ENCODE results near the gene CDHR2.
"Not testable (repeated sequence)": the region's sequence is repeated elsewhere in the genome, so short reads cannot be mapped to it uniquely, and the experiment has no call there.

The CDHR2 gene

DNA sequence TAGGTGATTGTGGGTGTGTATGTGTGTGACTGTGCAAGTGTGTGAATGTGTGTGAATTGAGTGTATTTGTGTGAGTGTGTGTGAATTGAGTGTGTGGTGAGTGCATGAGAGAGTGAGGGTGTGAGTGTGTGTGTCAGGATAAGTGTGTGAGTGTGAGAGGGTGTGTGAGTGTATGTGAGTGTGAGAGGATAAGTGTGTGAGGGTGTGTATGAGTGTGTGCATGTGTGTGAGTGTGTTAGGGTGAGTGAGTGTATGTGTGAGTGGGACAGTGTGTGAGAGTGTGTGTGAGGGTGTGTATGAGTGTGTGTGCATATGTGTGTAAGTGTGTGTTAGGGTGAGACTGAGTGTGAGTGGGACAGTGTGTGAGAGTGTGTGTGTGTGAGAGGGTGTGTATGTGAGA, 39.2 kb downstream of the CDHR2 start:
- Histone ChIP-seq H2AFZ (ENCODE audit: low read depth) (no peak overlapping the region), H3K4me2 (no peak overlapping the region), H3K79me2 (ENCODE audit: insufficient read depth, low read depth) (no peaks in the 10 kb centered on the region), H3K9ac (no peak overlapping the region), H3K27ac (no peak overlapping the region), H3K36me3 (ENCODE audit: insufficient read depth) (no peaks in the 10 kb centered on the region), H3K4me1 (ENCODE audit: low read depth, poor library complexity, severe bottlenecking) (no peaks in the 10 kb centered on the region), H3K27me3 (ENCODE audit: insufficient read depth, low read depth) (no peaks in the 10 kb centered on the region), H4K20me1 (ENCODE audit: insufficient read depth) (no peaks in the 10 kb centered on the region), H3K4me3 (IDR thresholded peaks at IDR 0.05; ENCODE audit: insufficient read depth, low read depth, low read length) (no peak overlapping the region)
- TF ChIP-seq, protein P1, sequence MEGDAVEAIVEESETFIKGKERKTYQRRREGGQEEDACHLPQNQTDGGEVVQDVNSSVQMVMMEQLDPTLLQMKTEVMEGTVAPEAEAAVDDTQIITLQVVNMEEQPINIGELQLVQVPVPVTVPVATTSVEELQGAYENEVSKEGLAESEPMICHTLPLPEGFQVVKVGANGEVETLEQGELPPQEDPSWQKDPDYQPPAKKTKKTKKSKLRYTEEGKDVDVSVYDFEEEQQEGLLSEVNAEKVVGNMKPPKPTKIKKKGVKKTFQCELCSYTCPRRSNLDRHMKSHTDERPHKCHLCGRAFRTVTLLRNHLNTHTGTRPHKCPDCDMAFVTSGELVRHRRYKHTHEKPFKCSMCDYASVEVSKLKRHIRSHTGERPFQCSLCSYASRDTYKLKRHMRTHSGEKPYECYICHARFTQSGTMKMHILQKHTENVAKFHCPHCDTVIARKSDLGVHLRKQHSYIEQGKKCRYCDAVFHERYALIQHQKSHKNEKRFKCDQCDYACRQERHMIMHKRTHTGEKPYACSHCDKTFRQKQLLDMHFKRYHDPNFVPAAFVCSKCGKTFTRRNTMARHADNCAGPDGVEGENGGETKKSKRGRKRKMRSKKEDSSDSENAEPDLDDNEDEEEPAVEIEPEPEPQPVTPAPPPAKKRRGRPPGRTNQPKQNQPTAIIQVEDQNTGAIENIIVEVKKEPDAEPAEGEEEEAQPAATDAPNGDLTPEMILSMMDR (conservative IDR thresholded peaks at IDR 0.05; ENCODE audit: low read depth, low read length) = no peak

DNA sequence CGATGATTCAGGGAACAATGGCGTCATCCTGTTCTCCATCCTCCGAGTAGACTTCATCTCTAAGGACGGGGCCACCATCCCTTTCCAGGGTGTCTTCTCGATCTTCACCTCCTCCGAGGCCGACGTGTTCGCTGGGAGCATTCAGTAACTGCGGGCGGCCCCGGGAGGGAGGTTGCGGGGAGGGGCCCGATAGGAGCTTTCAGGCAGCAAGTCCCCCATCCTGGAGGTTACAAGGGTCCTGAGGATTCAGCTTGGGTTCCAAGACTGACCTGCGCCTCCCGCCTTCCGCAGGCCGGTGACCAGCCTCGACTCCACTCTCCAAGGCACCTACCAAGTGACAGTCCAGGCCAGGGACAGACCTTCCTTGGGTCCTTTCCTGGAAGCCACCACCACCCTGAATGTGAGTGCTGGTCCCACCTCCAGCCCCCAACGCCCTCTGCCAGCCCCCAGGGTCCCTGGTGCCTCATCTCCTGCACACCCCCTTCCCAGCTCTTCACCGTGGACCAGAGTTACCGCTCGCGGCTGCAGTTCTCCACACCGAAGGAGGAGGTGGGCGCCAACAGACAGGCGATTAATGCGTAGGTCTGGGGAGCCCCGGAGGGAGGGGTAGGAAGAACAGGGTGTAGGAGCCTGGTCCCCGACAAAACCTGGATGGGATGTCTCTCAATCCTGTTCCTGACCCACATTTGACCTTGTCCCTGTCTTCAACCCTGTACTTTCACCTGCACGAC, 40.1 kb downstream of the CDHR2 start:
- H3K79me2 ChIP-seq (ENCODE audit: insufficient read depth, low read depth) = no peaks in the 10 kb centered on the region
- H3K4me3 ChIP-seq (IDR thresholded peaks at IDR 0.05; ENCODE audit: insufficient read depth, low read depth, low read length) = no peak overlapping the region
- H3K4me1 ChIP-seq (ENCODE audit: low read depth, poor library complexity, severe bottlenecking) = no peaks in the 10 kb centered on the region
- H3K36me3 ChIP-seq (ENCODE audit: insufficient read depth) = no peaks in the 10 kb centered on the region
- H4K20me1 ChIP-seq (ENCODE audit: insufficient read depth) = no peaks in the 10 kb centered on the region
- H2AFZ ChIP-seq (ENCODE audit: low read depth) = no peak overlapping the region
- no peak overlapping the region for H3K27ac ChIP-seq
- no peak overlapping the region for H3K4me2 ChIP-seq
- H3K27me3 ChIP-seq (ENCODE audit: insufficient read depth, low read depth) = no peaks in the 10 kb centered on the region
- H3K9ac ChIP-seq = no peak overlapping the region
- TF ChIP-seq, protein P1 (conservative IDR thresholded peaks at IDR 0.05; ENCODE audit: low read depth, low read length) = no peak

DNA sequence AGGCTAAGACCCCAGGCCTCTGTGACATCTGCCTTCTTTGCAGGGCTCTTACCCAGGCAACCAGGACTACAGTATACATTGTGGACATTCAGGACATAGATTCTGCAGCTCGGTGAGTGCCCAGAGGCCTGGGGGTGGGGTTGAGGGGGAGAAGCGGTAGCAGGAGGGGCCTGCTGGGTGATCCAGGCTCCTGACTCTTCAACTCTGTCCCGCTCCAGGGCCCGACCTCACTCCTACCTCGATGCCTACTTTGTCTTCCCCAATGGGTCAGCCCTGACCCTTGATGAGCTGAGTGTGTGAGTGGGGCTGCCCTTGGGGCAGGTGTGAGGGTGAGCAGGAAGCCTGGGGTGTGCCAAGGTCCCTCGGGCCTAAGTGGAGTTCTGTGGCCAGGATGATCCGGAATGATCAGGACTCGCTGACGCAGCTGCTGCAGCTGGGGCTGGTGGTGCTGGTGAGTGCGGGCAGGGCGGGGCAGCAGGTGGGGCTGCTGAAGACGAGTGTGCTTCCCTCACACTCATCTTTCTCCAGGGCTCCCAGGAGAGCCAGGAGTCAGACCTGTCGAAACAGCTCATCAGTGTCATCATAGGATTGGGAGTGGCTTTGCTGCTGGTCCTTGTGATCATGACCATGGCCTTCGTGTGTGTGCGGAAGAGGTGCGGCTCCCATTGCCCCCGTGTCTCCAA, 41.0 kb downstream of the CDHR2 start:
- no peak overlapping the region for H3K9ac ChIP-seq
- H3K4me1 ChIP-seq (ENCODE audit: low read depth, poor library complexity, severe bottlenecking) = no peaks in the 10 kb centered on the region
- no peak overlapping the region for H2AFZ ChIP-seq (ENCODE audit: low read depth)
- TF ChIP-seq, protein P1 (conservative IDR thresholded peaks at IDR 0.05; ENCODE audit: low read depth, low read length) = no peak
- no peaks in the 10 kb centered on the region for H4K20me1 ChIP-seq (ENCODE audit: insufficient read depth)
- no peak overlapping the region for H3K4me2 ChIP-seq
- H3K27ac ChIP-seq = no peak overlapping the region
- no peak overlapping the region for H3K4me3 ChIP-seq (IDR thresholded peaks at IDR 0.05; ENCODE audit: insufficient read depth, low read depth, low read length)
- no peaks in the 10 kb centered on the region for H3K79me2 ChIP-seq (ENCODE audit: insufficient read depth, low read depth)
- H3K36me3 ChIP-seq (ENCODE audit: insufficient read depth) = no peaks in the 10 kb centered on the region
- H3K27me3 ChIP-seq (ENCODE audit: insufficient read depth, low read depth) = no peaks in the 10 kb centered on the region

DNA sequence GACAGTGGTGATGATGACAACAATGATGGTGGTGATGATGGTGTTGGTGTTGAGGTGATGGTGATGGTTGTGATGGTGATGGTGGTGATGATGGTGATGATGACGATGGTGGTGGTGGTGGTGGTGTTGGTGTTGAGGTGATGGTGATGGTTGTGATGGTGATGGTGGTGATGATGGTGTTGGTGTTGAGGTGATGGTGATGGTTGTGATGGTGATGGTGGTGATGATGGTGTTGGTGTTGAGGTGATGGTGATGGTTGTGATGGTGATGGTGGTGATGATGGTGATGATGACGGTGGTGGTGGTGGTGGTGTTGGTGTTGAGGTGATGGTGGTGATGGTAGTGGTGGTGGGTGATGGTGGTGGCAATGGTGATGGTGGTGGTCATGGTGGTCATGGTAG, 42.5 kb downstream of the CDHR2 start:
- not testable (repeated sequence) for H2AFZ ChIP-seq (ENCODE audit: low read depth); H3K27ac ChIP-seq; H3K79me2 ChIP-seq (ENCODE audit: insufficient read depth, low read depth); H3K4me1 ChIP-seq (ENCODE audit: low read depth, poor library complexity, severe bottlenecking); H4K20me1 ChIP-seq (ENCODE audit: insufficient read depth); H3K27me3 ChIP-seq (ENCODE audit: insufficient read depth, low read depth); H3K4me3 ChIP-seq (IDR thresholded peaks at IDR 0.05; ENCODE audit: insufficient read depth, low read depth, low read length); H3K36me3 ChIP-seq (ENCODE audit: insufficient read depth); H3K4me2 ChIP-seq; H3K9ac ChIP-seq

DNA sequence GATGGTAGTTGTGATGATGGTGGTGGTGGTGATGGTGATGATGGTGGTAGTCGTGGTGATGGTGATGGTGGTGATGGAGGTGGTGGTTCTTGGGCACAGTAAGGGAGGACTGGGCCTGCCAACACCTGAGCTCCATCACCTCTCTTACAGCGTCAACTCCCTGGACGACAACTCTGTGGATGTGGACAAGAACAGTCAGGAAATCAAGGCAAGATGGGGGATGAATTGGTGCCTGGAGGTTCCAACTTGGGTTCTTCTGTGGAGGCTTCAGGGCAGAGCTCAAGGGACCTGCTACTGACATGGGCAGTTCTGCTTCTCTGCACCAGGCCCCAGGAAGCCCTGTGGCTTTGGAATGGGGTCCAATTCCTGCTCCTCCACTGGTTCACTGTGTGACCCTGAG, 43.4 kb downstream of the CDHR2 start:
- Histone ChIP-seq H3K36me3 (ENCODE audit: insufficient read depth) (no peaks in the 10 kb centered on the region), H3K4me3 (IDR thresholded peaks at IDR 0.05; ENCODE audit: insufficient read depth, low read depth, low read length) (no peak overlapping the region), H3K9ac (no peak overlapping the region), H4K20me1 (ENCODE audit: insufficient read depth) (no peaks in the 10 kb centered on the region), H3K4me2 (no peak overlapping the region), H3K27me3 (ENCODE audit: insufficient read depth, low read depth) (no peaks in the 10 kb centered on the region), H3K27ac (no peak overlapping the region), H3K79me2 (ENCODE audit: insufficient read depth, low read depth) (no peaks in the 10 kb centered on the region), H2AFZ (ENCODE audit: low read depth) (no peak overlapping the region), H3K4me1 (ENCODE audit: low read depth, poor library complexity, severe bottlenecking) (no peaks in the 10 kb centered on the region)
- TF ChIP-seq, protein P1 (conservative IDR thresholded peaks at IDR 0.05; ENCODE audit: low read depth, low read length) = no peak

Measured in KMS-11 (cell line).